Loucy (cell line): ENCODE data around the gene MBNL2.

Experiments
- CTCF ChIP-seq: fragments of 200-600 bp; sonication (generic); conservative IDR thresholded peaks from 2 replicates; pipeline ENCODE4 v1.5.1; 2014; ENCODE audit warnings: mild to moderate bottlenecking, antibody characterized with exemption, low read length
- EZH2phosphoT487 ChIP-seq: fragments of 200-600 bp; IDR thresholded peaks from 2 replicates; pipeline ENCODE4 v1.6.1; 2018; ENCODE audit warnings: antibody characterized with exemption, mild to moderate bottlenecking, moderate library complexity, borderline replicate concordance

GRCh38 chr13:97234236-97234635, 12.1 kb downstream of the MBNL2 start:
- TF ChIP-seq CTCF (no peak), EZH2phosphoT487 (no peak)
